GM18511 (cell line): ENCODE data around the gene FYB2.

Experiments used
- ATAC-seq: cut with Tn5 transposase; IDR thresholded peaks from one replicate; pipeline ENCODE4 v1.9.1; 2021; ENCODE audit warnings: mild to moderate bottlenecking, moderate library complexity; ENCODE audit not compliant: unreplicated experiment

The FYB2 gene

DNA sequence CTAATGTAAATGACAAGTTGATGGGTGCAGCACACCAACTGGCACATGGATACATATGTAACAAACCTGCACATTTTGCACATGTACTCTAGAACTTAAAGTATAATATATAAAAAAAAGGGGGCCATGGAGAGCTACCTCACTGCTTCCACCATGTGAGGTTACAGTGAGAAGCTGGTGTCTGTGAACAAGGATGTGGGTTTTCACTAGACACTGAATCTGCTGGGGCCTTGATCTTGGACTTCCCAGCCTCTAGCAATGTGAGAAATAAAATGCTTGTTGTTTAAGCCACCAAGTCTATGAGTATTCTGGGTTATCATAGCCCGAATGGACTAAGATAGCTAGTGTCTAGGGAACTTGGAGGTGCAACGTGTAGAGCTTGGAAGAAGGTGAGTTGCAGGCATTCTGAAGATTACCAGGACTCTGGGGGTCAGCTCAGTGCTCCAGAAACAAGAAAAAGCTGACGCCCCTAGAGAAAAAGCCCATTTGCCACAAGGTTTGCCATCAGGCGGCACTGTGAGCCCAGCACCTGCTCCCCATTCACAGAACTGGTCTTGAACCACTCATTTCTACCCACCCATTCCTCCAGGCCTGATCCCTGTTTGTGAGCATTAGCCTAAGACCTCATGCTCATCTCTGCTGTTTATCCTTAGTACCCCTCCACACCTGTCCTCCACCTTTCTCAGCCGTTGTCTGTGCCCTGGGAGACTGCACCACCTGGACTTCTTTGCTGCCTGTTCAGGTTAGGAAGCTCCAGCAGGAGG lies 15.1 kb upstream of the FYB2 start:
- ATAC-seq, result no peak

DNA sequence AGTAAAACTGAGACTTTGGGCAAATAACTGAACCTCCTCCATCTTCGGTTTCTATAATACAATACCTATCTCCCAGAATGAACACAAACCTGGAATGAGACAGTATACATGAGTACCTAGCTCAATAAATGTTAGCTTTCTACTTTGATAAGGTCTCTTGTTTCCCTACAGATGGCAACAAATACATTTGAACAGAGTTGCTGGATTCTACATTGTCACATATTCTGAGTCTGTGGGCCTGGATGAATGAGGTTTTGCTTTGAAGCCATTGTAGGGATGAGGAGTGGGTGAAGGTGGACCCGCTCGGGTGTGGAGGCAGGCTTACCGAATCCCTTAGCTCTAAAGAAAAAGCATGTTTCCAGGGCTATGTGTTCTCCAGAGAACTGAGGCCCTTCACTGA lies 13.9 kb upstream of the FYB2 start:
- no peak for ATAC-seq

DNA sequence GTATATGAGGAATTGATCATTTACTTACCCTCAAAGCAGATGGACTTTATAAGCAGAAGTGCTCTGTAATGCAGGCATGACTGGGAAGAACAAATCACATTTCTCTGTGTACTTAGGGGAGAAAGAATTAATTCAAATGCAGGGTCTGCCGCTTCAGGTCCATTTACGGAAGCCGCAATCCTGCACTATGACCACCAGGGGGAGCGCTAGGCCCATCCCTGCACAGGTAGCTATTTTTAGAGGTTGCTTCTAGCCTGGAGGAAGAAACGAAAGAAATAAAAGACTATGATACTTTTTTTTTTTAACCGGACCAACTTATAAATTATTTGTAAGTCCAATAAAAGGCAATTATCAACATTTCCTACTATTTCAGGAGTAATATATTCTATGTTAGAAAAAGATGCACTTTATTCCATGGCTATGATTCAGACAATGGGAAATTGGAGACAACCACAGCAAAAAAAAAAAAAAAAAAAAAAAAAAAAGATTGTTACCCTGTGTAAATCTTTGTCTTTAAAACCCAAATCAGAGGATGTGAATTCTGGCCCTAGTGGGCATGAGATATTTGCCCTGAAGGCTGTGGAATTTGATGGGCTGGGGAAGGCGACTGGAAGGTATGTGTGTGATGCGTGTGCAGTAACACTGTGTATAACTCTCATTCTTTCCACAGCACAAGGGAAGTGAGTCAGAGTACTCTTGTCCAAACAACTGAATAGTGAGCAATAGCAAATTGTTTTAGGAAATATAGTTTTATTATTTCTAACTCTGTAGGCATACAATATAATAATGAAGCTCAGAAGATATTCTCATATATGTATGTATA lies 12.9 kb upstream of the FYB2 start:
- peak; percentile 88 for ATAC-seq

DNA sequence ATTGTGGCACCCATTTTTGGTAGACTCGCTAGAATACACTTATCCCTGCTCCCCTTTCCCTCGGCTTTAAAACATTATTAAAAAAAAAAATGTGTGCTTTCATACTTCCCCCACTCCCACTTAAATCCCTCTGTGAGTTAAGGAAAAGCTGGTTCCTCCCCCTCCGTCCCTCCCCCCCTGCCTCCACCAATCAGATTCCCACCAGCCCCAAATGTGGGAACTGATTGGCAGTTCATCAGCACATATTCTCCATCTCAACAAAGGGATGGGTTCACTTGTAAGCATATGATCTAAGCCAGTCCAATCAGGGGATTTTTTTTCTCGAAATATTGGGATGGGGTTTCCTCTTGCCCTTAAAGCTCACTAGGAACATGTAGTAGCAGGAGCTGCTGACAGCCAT lies 10.8 kb upstream of the FYB2 start:
- ATAC-seq, result no peak

DNA sequence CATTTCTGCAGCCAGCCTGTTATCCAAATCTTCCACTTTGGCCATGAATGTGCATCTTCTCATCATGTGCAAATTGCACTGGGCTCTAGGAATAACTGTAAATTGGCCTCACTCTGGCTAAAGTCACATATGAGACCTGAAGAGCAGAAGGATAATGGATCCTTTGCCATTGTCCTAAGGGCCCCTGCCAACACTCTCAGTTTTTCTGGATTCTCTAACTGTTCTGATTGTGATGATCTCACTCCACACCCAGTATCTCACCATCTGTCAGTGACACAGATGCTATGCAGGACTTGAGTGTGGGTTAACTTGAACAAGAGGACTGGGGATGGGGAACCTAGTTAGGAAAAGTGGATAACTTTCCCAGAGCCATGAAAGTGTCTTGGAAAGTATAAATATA lies 8.5 kb upstream of the FYB2 start:
- ATAC-seq, result no peak

DNA sequence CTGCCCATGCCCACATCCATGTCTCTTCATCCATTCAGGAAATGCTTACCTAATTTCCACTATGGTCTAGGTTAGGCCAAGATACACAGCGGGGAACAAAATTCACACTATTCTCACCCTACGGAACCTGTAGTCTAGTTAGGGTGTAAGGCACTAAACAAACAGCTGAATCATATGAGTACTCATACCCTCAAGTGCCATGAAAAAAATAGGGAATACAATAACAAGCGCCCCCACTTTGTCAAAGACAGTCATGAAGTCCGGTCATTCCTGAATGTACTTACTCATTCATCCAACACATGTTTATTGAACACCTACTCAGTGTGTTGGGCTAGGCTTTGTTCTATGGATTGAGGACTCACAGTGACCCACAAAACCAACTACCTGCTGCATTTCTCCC lies 6.2 kb upstream of the FYB2 start:
- ATAC-seq, result no peak

DNA sequence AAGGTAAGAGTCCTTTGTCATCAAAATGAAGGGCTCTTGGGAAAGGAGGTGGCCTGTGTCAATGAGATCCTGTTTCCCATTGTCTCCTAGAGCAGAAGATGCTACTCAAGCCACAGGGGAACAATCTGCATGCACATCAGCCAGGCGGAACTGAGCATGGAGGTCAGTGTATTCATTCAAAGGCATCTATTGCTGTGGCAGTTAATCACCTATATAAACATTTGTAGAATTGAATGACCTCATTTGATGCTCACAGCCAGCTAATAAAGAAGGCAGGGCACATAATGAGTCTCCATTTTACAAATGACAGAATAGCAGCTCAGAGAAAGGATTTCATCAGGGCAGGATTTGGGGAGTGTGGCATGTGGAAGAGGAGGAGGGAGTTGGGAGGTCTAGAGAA lies 5.7 kb upstream of the FYB2 start:
- ATAC-seq, result no peak

DNA sequence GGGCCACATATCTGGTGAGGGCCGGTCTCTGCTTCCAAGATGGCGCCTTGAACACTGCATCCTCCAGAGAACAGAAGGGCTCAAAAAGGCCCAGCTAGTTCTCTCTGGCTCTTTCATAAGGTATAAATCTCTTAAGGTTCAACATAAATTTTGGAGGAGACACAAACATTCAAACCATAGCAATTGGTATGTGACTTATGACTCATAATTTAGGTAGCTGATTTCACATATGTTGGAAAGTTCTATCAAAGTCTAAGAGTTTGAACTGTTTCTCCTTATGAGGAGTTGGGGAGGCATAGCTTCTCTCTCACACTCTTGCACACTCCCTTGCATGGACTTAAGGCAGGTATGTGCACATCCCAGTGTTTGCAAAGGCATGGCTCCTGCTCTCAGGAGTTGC lies 5.1 kb upstream of the FYB2 start:
- no peak for ATAC-seq

DNA sequence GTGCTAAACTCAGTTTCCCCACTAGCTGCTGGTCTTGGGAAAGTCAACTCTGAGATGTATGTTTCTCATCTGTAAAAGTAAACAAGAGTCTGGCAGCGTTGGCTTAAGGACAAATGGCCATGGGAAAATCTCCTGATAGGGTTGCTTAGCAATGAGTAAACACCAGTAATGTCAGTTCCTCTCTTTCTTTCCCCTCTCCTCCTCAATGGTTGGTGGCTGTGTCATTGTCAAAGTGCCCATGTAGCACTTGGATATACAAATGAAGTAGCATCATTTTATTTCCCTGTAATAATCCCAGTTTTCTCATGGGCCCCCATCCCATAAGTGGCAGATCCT lies 2.2 kb upstream of the FYB2 start:
- ATAC-seq, result no peak

DNA sequence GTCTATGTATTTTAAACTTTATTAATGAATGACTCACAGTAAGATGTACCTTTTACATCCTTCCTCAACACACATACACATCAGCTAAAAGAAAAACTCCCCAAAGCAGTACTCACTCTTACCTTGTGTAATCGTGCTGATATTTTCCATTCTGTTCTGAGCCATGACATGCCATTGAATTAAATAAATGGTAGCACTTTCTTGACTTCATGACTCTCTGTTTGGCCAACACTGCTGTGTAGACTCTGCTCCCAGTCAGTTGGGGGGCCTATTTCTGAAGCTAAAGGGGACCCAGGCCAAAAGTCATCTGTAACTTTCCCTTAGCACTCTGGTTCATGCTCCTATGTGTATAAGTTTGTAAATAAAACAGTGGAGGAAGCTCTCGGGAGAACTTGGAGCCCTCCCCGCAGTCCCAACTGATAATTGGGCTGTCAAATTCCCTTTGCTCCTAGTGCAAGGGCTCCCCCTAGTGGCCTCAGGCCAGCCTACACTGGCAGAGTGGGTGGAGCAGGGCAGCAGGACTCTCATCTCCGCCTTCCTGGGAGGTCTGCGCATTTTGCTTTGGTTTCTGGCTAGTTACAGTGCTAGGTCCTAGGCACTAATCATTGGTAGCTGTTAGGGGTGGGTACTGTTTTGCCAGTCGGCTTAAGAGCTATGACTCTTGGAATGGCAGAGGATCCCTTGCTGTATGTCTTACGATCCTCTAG lies 1.7 kb upstream of the FYB2 start:
- peak; percentile 80 for ATAC-seq

DNA sequence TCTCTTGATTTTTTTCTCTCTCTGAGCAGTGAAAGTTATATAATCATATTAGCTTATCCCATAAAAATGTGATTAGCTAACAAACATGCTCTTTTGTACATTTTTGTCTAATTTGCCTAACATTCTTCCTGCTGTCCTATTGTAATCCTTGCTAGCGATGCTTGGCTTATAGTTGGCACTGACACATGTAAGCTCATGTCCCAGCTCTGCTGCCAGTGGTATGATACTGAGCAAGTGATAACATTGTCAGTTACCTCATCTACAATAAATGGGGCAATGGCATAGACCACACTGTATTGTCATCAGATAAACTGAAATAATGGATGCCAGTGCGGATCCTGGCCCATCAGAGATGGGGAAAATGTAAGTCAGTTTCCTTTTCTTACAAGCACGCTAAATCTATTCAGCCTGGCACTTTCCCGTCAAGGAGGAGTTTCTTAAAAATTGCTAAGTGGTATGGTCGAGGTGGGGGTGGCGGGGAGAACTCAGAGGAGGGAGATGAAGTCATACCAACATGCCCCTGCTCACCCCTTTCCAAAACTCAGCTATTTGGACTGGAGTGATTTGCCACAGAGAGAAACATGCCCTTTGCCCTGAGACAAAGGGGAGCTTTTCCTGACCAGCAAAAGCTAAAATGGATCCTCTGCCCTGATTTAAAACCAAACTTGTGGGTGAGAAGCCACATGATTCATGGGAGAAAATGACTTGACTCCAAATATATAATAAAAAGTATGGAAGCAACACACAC lies 1.3 kb downstream of the FYB2 start:
- no peak for ATAC-seq

DNA sequence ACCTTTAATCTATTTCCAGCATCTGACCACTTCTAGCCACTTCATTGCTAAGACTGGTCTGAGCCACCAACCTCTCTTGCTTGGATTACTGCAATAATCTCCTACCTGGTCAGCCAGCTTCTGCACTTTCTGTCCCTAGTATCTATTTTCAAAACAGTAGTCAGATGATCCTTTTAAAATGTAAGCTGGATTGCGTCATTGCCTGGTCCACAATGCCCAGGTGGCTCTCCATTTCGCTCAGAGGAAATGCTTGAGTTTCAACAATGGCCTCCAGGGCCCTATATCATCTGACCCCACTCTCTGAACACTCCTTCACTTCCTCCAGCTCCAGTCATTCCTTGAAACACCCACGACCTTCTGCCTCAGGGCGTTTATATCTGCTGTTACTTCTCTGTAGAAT lies 2.3 kb downstream of the FYB2 start:
- peak; percentile 50 for ATAC-seq

DNA sequence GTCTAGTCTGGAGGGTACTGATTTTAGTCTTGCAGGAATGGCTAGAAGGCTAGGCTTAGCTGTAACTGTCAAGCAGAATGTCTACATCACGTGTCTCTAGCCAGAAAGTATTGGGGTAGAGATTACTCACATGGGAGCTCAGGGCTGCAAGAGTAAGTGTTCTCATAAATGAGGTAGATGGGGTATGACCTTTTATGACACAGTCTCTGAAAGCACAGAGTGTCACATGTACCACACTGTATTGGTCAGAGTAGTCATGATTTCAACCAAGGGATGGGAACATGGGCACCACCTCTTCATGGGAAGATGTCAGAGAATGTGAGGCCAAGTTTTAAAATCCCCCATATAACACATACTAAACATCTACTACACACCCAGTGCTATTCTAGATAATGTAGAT lies 2.9 kb downstream of the FYB2 start:
- no peak for ATAC-seq

DNA sequence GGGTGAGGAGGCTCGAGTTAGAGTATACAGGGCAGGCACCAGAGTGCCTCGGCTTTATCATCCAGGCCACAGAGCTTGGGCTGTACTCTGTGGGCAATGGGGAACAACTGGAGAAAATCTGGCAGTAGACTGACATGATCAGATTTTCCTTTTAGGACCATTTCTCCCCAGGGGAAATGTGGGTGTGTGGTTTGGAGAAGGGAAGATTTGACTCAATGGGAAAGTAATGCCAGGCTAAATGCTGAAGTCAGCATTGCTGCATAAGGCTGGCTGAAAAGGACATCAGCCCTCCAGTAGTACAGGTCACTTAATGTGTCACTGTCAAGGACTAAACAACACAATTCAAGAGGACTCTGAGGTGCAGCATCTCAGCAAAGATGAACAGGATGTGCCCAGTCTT lies 5.0 kb downstream of the FYB2 start:
- no peak for ATAC-seq

DNA sequence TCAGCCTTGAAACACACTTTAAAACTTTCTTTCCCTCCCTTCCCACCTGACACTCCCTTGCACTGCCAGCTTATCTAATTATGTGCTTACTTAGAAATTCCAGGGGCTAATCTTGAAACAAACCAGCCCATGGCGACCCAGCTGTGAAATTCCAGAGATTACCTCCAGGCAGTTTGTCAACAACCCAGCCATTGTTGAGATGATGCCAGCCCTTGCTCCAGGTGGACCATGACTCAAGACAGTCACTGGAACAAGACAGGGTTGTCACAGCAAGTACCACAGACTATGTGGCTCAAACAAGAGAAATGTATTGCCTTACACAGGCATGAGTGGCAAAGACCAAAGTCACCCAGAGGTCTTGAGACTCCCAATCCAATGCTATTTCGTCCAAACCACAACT lies 7.9 kb downstream of the FYB2 start:
- no peak for ATAC-seq

DNA sequence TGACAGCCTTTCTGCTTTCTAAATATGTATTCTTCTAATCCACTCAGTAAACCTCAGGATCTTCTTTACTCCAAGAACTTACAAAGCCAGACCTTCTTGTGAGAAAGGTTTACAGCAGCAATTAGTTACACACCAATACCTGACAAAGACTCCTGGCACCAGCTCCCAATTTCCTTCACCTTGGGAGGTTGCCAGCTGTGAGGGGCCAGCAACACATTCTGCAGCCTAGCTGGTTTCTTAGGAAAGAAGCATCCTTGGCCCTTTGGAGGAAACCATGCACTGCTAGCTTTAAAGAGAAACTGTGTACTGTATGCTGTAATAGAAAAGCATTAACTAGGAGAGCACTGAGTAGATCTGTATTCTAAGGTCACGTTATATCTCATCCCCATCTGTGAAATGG lies 10.8 kb downstream of the FYB2 start:
- ATAC-seq, result no peak

DNA sequence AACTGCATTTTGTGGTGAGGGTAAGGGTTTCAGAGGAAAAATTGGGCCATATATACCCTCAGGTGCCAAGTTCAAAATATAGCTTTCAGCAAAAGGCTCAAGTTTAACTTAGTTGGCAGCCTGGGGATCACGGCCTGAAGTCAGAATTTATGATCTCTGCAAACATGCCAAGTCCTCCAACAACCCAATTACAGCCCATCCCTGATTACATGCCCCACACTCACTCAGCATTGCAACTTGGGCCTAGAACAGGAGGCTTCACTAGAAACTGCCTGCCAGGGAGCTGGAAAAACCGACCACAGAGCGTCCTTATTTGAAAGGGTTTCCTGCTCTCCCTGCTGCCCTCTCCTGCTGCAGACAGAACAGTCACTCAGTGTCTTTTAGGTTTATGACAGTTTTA lies 12.4 kb downstream of the FYB2 start:
- ATAC-seq, result no peak

DNA sequence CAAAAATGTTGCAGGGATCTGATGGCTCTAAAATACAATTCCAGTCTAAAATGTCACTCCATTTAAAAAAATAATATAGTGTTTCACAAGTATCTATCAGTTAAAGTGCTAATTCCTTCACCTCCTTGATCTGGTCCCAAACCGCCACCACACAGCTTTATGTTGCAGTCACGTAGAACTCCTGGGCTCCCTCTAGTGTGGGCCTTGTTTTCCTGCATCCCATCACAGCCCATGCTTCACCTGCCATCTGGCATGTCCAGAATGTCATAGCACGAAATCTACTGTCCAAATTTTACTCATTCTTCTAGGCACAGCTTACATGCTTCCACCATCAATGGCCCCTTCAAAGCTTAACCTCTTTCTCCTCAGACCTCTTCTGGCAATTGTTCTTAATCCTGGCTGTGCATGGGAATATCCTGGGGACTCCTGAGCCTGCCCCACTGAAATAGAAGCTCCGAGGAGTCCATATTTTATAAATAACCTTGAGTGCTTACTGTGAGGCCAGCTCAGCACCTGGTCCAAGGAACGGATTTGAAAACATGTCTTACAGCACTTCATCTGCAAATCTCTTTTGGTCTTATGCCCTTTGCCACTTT lies 15.5 kb downstream of the FYB2 start:
- peak; percentile 65 for ATAC-seq

DNA sequence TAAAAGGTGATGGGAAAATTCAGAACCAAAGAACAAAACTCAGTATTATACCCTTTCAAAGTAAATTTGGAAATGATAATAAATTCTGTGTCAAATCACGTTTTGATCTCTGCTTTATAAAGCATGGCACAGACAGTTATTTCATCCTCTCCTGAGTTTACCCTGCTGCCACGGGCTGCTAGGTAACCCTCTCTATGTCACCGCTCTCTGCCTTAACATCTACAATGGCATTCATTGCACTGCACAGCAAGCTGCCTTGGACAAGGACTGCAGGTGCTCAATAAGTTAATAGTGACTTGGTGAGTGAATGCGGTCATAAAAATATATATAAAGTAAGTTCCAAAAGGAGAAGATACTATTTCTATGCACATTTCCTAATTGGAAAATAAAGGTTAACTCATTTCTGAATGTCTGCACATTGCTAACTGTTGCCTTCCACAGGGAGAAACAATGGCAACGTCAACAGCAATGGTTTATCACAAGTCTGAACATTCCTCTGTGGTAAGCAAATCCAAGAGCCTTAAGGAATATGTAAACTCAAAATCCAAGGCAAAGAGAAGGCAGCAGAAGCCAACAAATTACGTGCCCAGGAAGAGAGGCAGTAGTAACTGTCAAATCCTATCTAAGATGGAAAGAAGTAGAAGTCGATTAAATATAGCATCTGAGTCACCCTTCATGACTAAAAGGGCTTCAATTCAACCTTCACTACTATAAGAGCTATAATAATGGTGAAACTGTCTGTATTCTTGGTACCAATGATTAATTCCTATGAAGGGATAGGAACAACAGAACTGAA lies 19.4 kb downstream of the FYB2 start:
- no peak for ATAC-seq

DNA sequence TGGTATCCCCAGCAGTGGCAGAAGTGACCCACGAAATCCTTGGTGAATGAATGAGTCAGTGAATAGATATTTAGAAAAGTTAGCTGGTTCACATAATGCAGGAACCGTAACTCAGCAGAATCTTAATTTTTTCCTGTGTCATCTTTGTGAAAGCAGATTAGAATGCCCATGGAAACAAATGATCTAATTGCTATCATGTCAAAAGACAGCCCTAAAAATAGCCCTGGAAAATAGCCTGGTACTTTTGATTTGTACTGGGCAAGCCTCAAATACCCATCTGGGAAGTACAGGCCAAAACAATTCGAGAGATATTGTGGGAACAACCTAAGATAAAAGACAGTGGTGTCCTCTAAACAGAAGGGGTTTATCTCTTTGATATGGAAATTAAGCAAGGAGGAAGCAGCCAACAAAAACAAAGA lies 21.1 kb downstream of the FYB2 start:
- no peak for ATAC-seq
